ENCODE data around the gene ZNF296. TPM values are rescaled to one million over a fixed set of nuclear protein-coding genes. Genes with fewer than 3 reads are reported as not detected.

ZNF296 gene
- polyA plus RNA-seq, 1 donor from 2014 or later, result 1.4 TPM

DNA sequence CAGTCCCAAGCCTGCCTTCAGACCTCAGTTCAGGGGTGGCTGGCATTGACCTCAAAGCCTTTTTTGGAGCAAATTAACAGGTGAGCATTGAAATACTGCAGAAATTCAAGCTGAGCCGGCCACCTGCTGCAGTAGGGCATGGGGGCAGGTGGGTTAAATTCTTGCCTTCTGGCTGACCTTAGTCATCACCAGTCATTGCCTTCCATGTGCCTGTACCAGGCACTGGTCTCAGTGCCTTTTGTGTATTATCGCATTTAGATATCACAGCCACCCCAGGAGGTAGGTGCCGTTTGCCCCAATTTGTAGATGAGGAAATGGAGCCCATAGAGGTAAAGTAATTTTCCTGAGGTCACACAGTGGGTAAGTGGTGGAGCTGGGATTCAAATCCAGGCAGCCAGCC is 23.9 kb upstream of the ZNF296 start:
- Histone ChIP-seq H3K9ac (ENCODE audit: low read length) (no peak overlapping the region), H4K20me1 (ENCODE audit: insufficient read depth) (peaks cover 29% of the 10 kb centered on the region), H2AFZ (ENCODE audit: low read depth, low read length) (no peak overlapping the region), H3K27ac (ENCODE audit: low read length) (no peak overlapping the region), H3K4me3 (ENCODE audit: low read length) (no peak overlapping the region), H3K9me3 (ENCODE audit: low read length) (no peaks in the 10 kb centered on the region), H3K4me2 (ENCODE audit: low read length) (no peak overlapping the region), H3K27me3 (ENCODE audit: insufficient read depth, low read depth, low read length) (no peaks in the 10 kb centered on the region), H3F3A (ENCODE audit: insufficient read depth, low read length, poor library complexity, severe bottlenecking) (no peaks in the 10 kb centered on the region), H3K36me3 (ENCODE audit: insufficient read depth, low read length) (no peaks in the 10 kb centered on the region), H3K79me2 (replicated peaks; ENCODE audit: insufficient read depth, low read length) (peaks cover 73% of the 10 kb centered on the region), H3K9me2 (ENCODE audit: insufficient read depth, low read length) (no peaks in the 10 kb centered on the region)
- no peak for TF ChIP-seq POLR2AphosphoS5 (IDR thresholded peaks at IDR 0.05)
- TF ChIP-seq RAD21 (conservative IDR thresholded peaks at IDR 0.05), result no peak
- no peak for TF ChIP-seq MXI1 (conservative IDR thresholded peaks at IDR 0.05; ENCODE audit: poor library complexity, severe bottlenecking)
- no peak for TF ChIP-seq SMC3 (conservative IDR thresholded peaks at IDR 0.05; ENCODE audit: poor library complexity)
- TF ChIP-seq TAF1 (IDR thresholded peaks at IDR 0.05; ENCODE audit: low read depth), result no peak
- TF ChIP-seq, protein P1, sequence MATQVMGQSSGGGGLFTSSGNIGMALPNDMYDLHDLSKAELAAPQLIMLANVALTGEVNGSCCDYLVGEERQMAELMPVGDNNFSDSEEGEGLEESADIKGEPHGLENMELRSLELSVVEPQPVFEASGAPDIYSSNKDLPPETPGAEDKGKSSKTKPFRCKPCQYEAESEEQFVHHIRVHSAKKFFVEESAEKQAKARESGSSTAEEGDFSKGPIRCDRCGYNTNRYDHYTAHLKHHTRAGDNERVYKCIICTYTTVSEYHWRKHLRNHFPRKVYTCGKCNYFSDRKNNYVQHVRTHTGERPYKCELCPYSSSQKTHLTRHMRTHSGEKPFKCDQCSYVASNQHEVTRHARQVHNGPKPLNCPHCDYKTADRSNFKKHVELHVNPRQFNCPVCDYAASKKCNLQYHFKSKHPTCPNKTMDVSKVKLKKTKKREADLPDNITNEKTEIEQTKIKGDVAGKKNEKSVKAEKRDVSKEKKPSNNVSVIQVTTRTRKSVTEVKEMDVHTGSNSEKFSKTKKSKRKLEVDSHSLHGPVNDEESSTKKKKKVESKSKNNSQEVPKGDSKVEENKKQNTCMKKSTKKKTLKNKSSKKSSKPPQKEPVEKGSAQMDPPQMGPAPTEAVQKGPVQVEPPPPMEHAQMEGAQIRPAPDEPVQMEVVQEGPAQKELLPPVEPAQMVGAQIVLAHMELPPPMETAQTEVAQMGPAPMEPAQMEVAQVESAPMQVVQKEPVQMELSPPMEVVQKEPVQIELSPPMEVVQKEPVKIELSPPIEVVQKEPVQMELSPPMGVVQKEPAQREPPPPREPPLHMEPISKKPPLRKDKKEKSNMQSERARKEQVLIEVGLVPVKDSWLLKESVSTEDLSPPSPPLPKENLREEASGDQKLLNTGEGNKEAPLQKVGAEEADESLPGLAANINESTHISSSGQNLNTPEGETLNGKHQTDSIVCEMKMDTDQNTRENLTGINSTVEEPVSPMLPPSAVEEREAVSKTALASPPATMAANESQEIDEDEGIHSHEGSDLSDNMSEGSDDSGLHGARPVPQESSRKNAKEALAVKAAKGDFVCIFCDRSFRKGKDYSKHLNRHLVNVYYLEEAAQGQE (IDR thresholded peaks at IDR 0.05; ENCODE audit: borderline replicate concordance), result no peak
- no peak for TF ChIP-seq EZH2 (IDR thresholded peaks at IDR 0.05; ENCODE audit: borderline replicate concordance, insufficient read depth, low read length, poor library complexity, severe bottlenecking)
- no peak for TF ChIP-seq EP300 (conservative IDR thresholded peaks at IDR 0.05; ENCODE audit: poor library complexity, severe bottlenecking)
- TF ChIP-seq, protein P2, sequence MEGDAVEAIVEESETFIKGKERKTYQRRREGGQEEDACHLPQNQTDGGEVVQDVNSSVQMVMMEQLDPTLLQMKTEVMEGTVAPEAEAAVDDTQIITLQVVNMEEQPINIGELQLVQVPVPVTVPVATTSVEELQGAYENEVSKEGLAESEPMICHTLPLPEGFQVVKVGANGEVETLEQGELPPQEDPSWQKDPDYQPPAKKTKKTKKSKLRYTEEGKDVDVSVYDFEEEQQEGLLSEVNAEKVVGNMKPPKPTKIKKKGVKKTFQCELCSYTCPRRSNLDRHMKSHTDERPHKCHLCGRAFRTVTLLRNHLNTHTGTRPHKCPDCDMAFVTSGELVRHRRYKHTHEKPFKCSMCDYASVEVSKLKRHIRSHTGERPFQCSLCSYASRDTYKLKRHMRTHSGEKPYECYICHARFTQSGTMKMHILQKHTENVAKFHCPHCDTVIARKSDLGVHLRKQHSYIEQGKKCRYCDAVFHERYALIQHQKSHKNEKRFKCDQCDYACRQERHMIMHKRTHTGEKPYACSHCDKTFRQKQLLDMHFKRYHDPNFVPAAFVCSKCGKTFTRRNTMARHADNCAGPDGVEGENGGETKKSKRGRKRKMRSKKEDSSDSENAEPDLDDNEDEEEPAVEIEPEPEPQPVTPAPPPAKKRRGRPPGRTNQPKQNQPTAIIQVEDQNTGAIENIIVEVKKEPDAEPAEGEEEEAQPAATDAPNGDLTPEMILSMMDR (IDR thresholded peaks at IDR 0.05; ENCODE audit: poor library complexity, severe bottlenecking), result no peak

DNA sequence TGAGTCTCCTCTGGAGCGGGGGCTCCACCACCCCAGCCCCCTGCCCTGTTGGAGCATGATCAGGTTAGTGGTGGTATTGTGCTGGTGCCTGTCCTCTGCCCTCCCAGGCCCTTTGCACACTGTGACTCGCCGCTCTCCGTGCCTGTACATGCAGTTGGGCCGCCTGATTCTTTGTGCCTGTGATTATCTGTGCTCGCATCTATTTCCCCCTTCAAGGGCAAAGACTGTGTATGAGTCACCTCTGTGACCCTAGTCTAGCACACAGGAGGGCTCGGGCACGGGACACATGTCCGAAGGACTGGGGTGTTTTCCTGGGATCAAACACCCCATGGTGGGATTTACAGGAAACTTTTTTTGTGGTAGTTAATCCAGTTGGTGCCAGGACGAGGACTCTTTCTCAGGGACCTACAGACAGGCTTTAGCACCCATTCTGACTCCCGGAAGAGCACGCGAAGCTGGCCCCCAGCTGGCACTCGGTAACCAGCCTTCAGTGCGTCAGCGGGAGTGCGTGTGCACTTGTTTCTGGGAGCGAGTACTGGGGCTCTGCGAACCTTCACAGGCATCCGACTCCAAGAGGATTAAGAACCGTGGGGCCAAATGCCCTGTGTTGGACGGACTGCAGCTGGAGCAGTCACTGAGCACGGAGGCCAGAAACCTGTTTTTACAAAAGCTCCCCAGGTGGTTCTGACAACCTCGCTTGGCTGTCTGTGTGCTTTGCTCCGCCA is 23.4 kb upstream of the ZNF296 start:
- Histone ChIP-seq H3F3A (ENCODE audit: insufficient read depth, low read length, poor library complexity, severe bottlenecking) (no peaks in the 10 kb centered on the region), H3K9ac (ENCODE audit: low read length) (no peak overlapping the region), H3K4me2 (ENCODE audit: low read length) (no peak overlapping the region), H3K4me3 (ENCODE audit: low read length) (no peak overlapping the region), H3K27ac (ENCODE audit: low read length) (no peak overlapping the region), H3K27me3 (ENCODE audit: insufficient read depth, low read depth, low read length) (no peaks in the 10 kb centered on the region), H4K20me1 (ENCODE audit: insufficient read depth) (peaks cover 26% of the 10 kb centered on the region), H3K9me3 (ENCODE audit: low read length) (no peaks in the 10 kb centered on the region), H2AFZ (ENCODE audit: low read depth, low read length) (no peak overlapping the region), H3K36me3 (ENCODE audit: insufficient read depth, low read length) (no peaks in the 10 kb centered on the region), H3K79me2 (replicated peaks; ENCODE audit: insufficient read depth, low read length) (peaks cover 74% of the 10 kb centered on the region), H3K9me2 (ENCODE audit: insufficient read depth, low read length) (no peaks in the 10 kb centered on the region)
- TF ChIP-seq, protein P1 (IDR thresholded peaks at IDR 0.05; ENCODE audit: borderline replicate concordance), result no peak
- TF ChIP-seq EP300 (conservative IDR thresholded peaks at IDR 0.05; ENCODE audit: poor library complexity, severe bottlenecking), result no peak
- TF ChIP-seq EZH2 (IDR thresholded peaks at IDR 0.05; ENCODE audit: borderline replicate concordance, insufficient read depth, low read length, poor library complexity, severe bottlenecking), result no peak
- TF ChIP-seq SMC3 (conservative IDR thresholded peaks at IDR 0.05; ENCODE audit: poor library complexity), result no peak
- TF ChIP-seq MXI1 (conservative IDR thresholded peaks at IDR 0.05; ENCODE audit: poor library complexity, severe bottlenecking), result no peak

All from neural cell (in vitro differentiated cells).